Loucy (cell line): ENCODE data around the gene RAB31.

Experiments
- CTCF ChIP-seq: fragments of 200-600 bp; sonication (generic); conservative IDR thresholded peaks from 2 replicates; pipeline ENCODE4 v1.5.1; 2014; ENCODE audit warnings: mild to moderate bottlenecking, antibody characterized with exemption, low read length
- EZH2phosphoT487 ChIP-seq: fragments of 200-600 bp; IDR thresholded peaks from 2 replicates; pipeline ENCODE4 v1.6.1; 2018; ENCODE audit warnings: antibody characterized with exemption, mild to moderate bottlenecking, moderate library complexity, borderline replicate concordance

DNA sequence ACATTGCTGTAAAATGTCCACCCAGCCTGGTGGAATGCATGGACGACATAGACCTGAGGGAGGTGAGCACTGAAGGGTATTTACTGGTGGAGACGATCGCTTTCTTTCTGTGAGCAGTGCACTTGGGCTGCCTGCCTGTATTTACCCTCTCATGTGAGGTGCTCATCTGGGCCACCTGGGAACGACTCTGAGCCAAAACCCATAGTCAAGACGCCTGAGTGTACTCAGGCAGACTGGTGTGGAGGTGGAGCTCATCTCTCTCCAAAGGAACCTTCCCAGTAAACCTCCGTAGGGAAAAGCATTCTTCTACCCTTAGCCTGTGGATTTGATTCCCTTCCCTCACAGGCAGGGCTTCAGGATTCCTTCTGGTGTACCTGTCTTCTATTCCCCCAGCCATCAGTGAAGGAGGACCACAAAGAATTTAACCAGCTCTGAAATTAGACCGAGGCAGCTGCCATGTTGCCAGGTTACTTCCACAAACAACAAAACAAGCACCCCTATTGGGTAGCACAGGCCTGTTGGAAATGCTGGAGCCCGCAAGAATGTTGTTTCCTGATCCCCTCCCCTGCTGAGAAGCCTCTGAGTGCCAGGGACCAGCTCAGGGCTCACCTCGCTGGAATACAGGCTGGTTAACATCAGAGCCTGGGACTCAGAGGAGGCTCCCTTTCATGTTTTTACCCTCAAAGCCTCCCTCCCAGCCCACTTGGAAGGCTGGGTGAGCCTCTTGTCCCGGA is 130.2 kb downstream of the RAB31 start:
- TF ChIP-seq CTCF, result no peak
- TF ChIP-seq EZH2phosphoT487, result no peak
